HG03139 (cell line): ENCODE data around the gene RD3L.
"Not testable (repeated sequence)": the region's sequence is repeated elsewhere in the genome, so short reads cannot be mapped to it uniquely, and the experiment has no call there.

Source experiments
- ATAC-seq: cut with Tn5 transposase; IDR thresholded peaks from one replicate; pipeline ENCODE4 v1.9.1; 2021; ENCODE audit not compliant: unreplicated experiment

The RD3L gene

DNA sequence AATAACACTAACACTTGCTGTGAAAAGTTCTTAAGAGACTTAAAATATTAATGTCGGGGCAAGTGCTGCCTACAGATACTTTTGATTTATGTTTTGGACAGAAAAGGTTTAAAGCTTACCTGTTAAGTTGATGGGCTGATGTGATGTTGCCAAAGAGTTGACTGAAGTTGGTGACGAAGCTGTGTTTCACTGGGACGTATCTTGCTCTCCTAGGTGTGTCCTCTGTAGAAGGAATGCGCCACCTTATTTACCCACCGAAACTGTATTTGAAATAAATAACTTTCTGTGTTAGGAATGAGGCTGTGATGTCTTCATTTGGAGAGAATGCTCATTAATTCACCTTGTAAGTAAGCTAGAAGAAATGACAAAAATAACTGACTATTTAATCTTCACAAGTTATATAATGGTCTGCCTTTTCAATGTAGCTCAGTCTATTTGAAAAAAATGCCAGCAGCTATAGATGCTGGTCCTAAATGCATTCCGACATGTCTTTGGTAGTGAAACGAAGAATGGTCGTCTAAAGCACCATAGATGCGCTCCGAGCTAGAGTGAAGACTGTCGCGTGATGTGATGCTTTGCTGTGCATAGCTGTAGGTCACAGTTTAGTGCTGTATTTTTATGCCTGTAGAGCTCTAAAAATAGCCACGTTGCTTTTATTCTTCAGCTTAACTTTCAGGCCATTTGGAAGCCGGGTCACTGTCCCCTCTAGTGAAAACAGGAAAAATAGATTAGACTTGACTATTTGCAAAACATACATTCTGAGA, at the start of gene RD3L:
TSS of gene RD3L (minus strand) at position 557 of the 764 bp plus-strand sequence. CDS start 834 bp downstream, outside the sequence.
- ATAC-seq: no peak

DNA sequence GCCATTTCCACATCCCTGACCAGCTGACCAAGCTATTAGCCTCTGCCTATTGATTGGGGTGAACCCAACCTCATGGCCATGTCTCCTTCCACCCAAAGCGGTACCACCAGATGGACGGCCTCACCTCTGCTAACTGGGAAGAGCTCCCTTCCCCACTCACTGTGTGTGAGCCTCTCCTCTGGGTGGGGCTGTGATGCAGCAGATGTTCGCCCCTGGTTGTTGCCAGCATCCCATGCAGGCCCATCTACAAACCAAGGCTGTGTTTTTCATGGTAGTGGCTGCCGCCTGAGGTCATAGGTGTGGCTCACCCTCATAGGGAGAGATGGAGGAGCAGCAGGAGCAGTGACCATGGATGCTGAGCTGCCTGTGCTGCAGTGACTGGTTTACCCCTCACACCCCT, 47.6 kb upstream of the RD3L start:
- no peak for ATAC-seq

DNA sequence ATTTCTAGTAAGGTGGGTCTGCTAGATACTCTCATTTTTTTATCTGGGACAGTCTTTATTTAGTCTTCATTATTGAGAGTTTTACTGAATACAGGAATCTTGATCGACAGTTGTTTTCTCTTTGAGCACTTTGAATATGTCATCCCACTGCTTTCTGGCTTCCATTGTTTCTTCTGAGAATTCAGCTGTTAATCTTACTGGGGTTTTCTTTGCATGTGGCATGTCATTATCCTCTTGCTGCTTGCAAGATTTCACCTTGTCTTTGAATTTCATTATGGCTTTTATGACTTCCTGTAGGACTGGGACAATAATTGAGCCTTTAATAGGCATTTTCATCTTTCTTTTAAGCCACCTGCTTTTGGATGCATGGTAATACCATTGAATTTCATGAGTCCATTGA, 46.7 kb upstream of the RD3L start:
- ATAC-seq: no peak

DNA sequence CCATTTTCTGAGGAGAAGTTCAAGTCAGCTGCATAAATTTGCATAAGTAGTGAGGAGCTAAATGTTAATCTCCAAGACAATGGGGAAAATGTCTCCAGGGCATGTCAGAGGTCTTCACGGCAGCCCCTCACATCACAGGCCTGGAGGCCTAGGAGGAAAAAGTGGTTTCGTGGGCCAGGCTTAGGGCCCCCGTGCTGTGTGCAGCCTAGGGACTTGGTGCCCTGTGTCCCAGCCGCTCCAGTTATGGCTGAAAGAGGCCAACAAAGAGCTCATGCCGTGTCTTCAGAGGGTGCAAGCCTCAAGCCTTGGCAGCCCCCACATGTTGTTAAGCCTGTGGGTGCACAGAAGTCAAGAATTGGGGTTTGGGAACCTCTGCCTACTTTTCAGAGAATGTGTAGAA, 41.9 kb upstream of the RD3L start:
- no peak for ATAC-seq

DNA sequence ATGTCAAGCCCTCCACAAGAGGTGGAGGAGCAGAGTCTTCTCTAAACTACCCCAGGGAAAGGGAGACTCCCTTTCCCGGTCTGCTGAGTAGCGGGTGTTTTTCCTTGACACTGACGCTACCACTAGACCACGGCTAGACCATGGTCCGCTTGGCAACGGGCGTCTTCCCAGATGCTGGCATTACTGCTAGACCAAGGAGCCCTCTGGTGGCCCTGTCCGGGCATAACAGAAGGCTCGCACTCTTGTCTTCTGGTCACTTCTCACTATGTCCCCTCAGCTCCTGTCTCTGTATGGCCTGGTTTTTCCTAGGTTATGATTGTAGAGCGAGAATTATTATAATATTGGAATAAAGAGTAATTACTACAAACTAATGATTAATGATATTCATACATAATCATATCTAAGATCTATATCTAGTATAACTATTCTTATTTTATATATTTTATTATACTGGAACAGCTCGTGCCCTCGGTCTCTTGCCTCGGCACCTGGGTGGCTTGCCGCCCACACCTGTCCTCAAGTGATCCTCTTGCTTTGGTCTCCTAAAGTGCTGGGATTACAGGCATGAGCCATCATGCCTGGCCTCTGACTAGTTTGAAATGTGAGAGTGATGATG, 38.4 kb upstream of the RD3L start:
- ATAC-seq: not testable (repeated sequence)

DNA sequence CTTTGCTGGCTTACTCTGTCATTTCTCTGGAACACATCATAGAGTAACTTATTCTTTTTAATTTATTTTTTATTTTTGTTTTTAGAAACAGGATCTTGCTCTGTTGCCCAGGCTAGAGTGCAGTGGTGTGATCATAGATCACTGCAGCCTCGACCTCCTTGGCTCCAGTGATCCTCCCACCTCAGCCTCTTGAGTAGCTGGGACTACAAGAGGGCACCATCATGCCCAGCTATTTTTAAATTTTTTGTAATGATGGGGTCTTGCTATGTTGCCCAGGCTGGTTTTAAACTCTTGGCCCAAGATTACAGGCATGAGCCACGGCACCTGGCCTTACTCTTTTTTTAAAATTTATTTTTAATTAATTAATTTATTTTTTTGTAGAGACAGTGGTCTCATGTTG, 32.2 kb upstream of the RD3L start:
- no peak for ATAC-seq

DNA sequence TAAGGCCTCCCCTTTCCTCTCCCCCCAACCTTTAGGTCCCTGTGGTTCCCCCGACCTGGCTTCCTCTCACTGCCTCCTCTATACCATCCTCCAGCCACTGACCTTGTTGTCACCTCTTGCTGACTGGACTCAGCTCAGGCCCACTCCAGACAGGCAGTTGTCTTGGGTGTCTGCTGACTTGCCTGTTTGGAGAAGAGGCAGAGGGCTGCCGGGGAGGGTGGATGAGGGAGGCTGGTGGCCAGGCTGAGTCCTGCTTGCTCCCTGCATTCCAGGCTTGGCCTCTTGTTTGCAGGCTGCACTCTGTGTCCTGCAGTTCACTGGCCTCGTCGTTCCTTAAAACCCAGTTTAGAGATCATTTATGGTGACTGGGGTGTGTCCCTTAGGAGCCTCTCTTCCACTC, 31.0 kb upstream of the RD3L start:
- no peak for ATAC-seq

DNA sequence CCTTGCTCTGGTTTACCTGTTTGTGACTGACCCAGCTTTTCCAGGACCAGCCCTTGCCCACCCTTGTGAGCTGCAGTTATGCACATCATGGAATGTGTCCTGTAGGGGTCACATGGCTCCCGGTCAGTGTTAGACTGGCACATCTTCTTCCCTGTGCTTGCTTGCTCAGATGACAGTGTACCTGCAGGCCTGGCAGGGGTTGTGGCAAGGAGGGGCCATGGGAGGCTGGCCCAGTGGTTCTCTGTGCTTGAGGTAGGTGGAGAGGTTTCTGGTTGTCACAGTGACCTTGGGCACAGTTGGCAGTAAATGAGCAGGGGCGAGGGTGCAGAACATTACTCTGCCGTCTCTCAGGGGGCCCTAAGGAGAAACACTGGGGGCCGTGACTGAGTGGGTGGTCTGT, 27.6 kb upstream of the RD3L start:
- no peak for ATAC-seq

DNA sequence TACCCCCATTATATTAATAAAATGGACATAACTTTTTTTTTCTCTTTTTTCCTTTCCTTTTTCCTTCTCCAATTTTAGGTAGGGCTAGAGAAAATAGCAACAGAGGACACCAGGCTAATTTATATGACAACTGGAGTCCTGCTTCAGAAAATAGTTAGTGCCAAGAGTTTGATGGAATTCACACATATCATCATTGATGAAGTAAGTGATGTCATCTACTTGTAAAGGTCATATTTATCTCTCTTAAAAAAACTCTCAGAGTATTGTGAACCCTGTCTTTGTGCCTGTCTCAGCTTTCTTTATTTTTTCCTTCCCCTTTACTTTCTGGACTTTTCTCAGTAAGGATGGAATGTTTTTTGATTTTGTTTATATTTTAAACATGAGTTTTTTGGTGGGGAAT, 24.3 kb upstream of the RD3L start:
- ATAC-seq: no peak

DNA sequence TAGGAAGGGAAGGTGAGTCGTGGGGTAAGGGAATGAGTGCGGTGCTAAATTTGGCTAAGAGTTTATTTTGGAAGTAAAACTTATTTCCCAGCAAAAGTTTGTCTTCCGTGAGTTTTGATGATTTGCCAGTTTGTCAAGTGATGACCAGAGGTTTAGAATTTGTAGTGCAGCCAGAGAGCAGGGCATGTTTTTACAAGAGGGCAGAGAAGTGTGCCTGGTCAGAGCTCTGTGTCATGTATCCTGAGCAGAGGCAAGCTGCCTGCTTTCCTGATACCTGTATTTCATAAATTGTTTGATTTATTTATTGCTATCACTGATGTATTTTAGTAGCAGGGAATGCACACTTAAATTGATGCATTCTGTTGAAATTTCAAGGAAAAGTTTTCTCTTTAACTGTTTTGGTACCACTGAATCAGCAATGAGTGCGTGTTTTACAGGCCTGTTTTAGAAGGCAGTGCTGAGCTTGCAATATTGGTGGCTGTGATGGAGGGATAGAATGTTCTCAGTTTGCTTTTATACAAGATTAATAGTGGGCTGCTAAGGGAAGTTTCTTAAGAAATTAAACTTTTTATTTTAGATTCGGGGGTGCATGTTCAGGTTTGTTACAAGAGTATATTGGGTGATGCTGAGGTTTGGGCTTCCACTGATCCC, 19.7 kb upstream of the RD3L start:
- ATAC-seq: no peak

DNA sequence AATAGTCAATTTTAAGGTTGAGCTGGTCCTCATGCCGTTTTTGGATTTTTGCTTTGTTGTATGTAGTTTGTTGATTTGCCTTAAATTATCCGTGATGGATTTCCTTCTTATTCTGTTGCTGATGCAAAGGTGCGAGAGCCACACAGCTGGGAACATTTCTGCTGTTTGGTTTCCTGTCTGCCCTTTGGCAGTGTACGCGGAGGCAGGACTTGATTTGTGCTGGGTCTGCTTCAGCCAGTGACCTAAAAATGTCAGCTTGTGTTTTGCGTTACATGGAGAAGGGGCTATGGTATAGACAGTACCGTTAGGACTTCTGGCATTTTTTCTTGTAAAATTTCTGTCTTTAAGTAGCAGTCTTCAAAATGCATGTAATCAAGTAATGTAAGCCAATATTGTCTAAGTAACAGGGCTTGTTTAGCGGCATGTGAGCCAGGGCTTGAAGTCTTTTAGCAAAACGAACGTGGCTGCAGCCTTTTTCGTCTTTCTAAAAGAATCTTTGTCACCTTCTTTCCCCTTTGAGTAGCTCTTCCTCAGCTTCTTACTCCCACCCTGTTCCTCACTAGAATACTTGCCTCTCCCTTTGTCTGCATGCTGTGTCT, 18.2 kb upstream of the RD3L start:
- no peak for ATAC-seq

DNA sequence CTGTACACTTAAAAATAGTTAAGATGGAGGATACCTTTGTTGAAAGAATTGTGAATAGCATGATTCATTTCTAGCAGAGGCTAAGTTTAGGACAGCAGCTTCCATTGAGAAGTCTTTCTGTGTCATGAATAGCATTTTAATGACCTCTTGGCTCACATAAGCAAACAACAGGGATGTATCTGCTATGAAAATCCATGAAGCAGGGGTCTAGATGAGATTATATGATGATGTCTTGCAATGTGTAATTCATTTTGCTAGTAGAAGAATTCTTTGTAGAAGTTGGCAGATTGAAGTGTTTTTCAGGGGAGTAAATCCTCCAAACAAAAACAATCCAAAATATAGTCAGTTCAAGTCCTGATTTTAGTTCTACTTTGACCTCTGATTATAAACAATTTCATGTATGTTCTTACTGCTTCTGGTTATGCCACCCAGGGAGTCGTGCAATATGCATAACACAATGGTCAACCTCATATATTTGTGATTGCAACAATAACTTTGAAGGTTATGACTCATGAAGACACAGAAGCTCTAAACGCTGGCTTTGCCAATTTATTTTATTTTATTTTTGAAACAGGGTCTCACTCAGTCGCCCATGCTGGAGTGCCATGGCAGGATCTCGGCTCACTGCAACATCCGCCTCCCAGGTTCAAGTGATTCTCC, 6.9 kb upstream of the RD3L start:
- no peak for ATAC-seq

DNA sequence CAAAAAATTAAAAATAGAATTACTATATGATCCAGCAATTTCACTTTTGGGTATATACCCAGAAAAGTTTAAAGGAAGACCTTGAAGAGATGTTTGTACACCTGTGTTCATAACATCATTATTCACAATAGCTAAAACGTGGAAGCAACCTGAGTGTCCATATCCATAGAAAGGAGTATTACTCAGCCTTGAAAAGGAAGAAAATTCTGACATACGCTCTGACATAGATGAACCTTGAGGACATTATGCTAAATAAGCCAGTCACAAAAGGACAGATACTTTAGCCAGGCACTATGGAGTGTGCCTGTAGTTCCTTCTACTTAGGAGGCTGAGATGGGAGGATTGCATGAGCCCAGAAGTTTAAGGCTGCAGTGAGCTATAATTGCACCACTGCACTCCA, 6.1 kb upstream of the RD3L start:
- no peak for ATAC-seq

DNA sequence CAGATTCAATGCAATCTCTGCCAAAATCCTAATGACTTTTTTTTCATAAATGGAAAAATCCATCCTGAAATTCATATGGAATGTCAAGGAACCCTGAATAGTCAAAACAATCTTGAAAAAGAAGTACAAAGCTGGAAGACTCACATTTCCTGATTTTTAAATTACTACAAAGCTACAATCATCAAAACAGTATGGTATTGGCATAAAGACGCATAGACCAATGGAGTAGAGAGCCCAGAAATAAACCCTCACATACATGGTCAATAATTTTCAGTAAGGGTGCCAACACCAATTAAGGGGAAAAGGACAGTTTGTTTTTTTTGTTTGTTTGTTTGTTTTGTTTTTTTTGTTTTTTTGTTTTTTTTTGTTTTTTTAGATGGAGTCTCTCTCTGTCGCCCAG, 4.6 kb upstream of the RD3L start:
- ATAC-seq: no peak

DNA sequence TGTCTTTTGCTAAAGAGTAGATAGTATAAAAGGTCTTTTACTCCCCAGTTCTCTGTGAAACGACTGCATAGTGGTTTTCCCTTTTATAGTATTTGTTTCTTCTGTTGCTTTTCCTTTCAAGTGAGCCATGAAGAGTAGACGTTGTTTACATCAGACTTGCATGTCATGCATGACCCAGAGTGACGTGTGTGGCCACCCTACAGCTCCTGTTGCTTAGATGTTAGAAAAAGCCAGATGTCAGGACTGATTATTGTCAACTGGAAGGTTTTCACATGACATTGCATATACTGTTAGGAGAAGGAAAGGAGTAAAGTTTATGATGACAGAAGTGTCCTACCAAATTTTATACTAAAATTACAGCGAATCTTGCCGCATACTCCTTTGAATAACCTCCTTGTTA, 1.3 kb upstream of the RD3L start:
- no peak for ATAC-seq

DNA sequence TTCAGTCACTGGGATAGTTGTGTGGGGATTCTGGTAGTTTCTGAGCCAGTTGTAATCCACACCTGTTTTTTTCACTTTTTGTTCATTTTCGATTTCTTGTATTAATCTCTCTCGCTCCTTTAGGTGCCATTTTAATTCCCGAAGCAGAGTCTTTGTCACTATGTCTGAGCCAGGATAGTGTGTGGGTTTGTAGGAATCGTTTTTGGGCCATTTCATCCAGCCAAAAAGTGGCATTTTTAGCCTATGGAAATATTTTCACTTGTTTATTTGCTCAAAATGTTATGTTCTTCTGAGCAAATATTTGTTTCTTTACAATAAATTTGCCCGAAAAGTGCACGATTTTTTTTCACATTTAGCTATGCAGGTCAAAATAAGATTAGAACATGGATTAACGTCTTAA, 867 bp downstream of the RD3L start:
- ATAC-seq: no peak

DNA sequence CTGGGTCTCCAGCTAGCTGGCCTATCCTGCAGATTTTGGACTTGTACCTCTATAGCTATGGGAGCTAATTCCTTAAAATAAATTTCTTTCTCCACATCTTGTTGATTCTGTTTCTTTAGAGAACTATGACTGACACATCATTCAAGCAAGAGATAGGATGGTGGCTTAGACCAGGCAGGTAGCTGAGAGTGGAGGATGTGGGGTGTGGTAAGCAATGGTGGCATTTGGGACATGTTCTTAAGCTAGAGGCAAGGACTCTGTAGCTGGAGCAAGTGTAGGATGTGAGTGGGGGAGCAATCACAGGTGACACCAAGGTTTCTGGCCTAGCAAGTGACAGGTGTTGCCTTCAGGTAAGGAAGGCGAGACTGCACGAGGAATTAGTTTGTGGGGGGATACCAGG, 7.2 kb downstream of the RD3L start:
- ATAC-seq: no peak

DNA sequence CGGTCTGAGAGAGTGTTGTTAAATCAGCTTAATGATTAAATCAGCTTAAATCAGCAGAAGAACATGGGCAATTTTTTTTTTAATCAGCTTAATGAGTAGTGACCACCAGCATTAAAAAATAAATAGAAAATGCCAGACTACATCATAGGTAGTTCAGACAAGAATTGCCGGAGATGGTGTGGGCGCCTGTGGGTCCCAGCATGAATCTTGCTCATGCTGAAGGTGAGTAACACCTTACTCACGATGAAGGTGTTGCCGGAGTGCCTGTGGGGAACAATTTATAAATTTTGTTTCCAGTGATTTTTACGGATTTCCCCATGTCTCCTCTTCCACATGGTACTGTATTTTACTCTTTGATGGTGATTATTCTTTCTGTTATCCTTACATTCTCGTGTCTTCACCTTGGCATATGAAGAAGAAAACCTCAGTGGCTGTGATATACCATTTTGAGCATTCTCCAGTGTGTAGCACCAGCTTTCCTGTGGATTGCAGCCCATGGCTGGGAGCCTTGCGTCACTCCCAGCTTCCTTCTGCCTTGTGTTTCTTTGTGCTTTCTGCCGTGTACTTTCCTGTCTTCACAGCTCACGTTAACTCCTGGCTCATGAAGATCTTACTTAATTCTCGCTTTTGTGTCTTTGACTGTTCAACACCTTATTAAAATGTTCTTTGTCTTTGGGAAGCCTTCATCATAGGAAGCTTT, 9.4 kb downstream of the RD3L start:
- ATAC-seq: no peak

DNA sequence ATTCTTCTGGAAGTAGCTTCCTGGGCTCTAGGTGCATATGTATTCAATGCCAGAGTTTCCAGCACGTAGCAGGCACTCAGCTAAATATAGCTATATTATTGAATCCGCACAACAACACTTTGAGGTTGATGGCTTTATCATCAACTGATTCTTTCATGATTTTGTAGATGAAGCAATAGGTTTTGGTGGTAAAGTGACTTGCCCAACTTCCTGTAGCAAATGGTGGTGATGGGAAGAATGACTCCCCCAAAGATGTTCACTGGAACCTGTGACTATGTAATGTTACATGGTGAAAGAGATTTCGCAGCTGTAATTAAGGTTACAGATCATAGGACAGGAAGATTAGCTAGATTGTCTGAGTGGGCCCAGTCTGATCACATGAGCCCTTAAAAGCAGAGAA, 10.9 kb downstream of the RD3L start:
- ATAC-seq: no peak

DNA sequence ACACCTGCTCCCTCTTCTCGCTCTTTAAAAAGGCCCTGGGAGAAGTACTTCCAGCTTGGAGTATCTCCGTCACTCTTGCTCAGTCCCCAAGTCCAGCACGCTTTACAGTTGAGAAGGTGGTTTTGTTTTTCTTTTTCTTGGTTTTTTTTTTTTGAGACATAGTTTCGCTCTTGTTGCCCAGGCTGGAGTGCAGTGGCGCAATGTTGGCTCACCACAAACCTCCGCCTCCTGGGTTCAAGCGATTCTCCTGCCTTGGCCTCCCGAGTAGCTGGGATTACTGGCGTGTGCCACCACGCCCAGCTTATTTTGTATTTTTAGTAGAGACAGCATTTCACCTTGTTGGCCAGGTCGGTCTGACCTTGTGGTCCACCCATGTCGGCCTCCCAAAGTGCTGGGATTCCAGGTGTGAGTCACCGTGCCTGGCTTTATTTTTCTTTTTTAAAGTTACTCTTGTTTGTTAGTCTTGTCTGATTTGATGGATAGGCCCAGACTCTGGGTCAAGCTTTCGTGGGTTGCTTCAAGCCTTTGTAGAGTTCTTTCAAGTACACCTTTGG, 12.2 kb downstream of the RD3L start:
- no peak for ATAC-seq
